Psoas muscle (tissue), 8 donors: ENCODE data around the gene CLK2. TPM values are rescaled to one million over a fixed set of nuclear protein-coding genes. Genes with fewer than 3 reads are reported as not detected.

ENCODE experiments used
- ATAC-seq, 4 donors: fragments of 200-7000 bp; cut with Tn5 transposase; one replicate each; pipeline ENCODE4 v1.9.1; 2020; ENCODE audit warnings: moderate library complexity in 3 of 4, mild to moderate bottlenecking in 2 of 4
- DNase-seq, 2 donors: peaks; one replicate each; pipeline ENCODE4 v3.0.0-alpha.2; 2020
- H3K27ac ChIP-seq: fragments of 200-600 bp; one replicate; pipeline ENCODE4 v1.8.0; 2022
- H3K27me3 ChIP-seq, 3 donors: fragments of 200-600 bp in 1 of 3; one replicate each; pipeline versions ENCODE4 v1.6.1 to v1.8.0; 2013 to 2022; ENCODE audit warnings: low read length in 2 of 3, mild to moderate bottlenecking in 2 of 3, moderate library complexity in 1 of 3; ENCODE audit not compliant: insufficient read depth in 3 of 3
- H3K36me3 ChIP-seq, 2 donors: fragments of 200-600 bp in 1 of 2; one replicate each; pipeline versions ENCODE4 v1.6.1 to v1.8.0; 2013 to 2022; ENCODE audit warnings: low read depth in 1 of 2, mild to moderate bottlenecking in 1 of 2, moderate library complexity in 1 of 2; ENCODE audit not compliant: insufficient read depth in 1 of 2
- H3K4me1 ChIP-seq: fragments of 200-600 bp; one replicate; pipeline ENCODE4 v1.8.0; 2022
- H3K4me3 ChIP-seq: fragments of 200-600 bp; one replicate; pipeline ENCODE4 v1.8.0; 2022; ENCODE audit warnings: mild to moderate bottlenecking
- H3K9me3 ChIP-seq: fragments of 200-600 bp; one replicate; pipeline ENCODE4 v1.8.0; 2022
- CTCF ChIP-seq: fragments of 200-600 bp; IDR thresholded peaks from one replicate; pipeline ENCODE4 v1.8.0; 2022; ENCODE audit warnings: antibody characterized with exemption
- WGBS, 3 donors: extraction: QIAGEN DNeasy Blood & Tissue Kit; methylation state at CpG; one replicate each; pipeline versions ENCODE4 v1.1.6 to v1.1.7; 2013; 5-methylcytosine and 5-hydroxymethylcytosine counted together
- intact Hi-C, 2 donors: fragments of 100-400 bp; cut with DNase I; formaldehyde crosslinking; loops; one replicate each; pipeline versions ENCODE4 v1.11.0 to v1.14.2; 2022
- polyA plus RNA-seq, 3 donors: library from polyadenylated mRNA; stranded (reverse); fragments of 200-250 nt; gene quantifications; one replicate each; pipeline ENCODE4 v1.2.3, GENCODE V29; 2013
- total RNA-seq, 4 donors: library from RNA; stranded (reverse); fragmentation: NEBNext Ultra II Directional in 2 of 4; extraction: Animal tissue kit (Norgen Biotek cat#: 25700) in 2 of 4; gene quantifications; one replicate each; pipeline versions ENCODE4 v1.2.1 to v1.2.4, GENCODE V29; 2021 to 2023
- donor health status: healthy with polysubstance abuse.
- donor health status: DM: no; HTN: no; CAD: no; lungs with moderate emphysema.
- donor health status: Bipolar disorder and iron deficiency.
- donor health status: healthy.
- donor health status: DM: yes; HTN: yes; CAD: no.
- donor health status: DM: no; HTN: no; CAD: no.
- donor health status: DM: no; HTN: no; CAD: no.
- donor health status: DM: yes; HTN: yes; CAD: no.

Gene CLK2
- total and polyA plus RNA-seq, 7 donors: 11.7 to 28.5 (median 20.9) TPM

GRCh38 chr1:155254228-155254713 lies 19.0 kb downstream of the CLK2 start:
- Histone ChIP-seq H3K4me3 (peak overlapping the region; percentile 94), H3K27me3 (no peaks in the 10 kb centered on the region), H3K27ac (peak overlapping the region; percentile 94), H3K9me3 (no peaks in the 10 kb centered on the region), H3K4me1 (peaks cover 18% of the 10 kb centered on the region), H3K36me3 (peaks cover 0 to 32% of the 10 kb centered on the region in 2 donors)
- no peak for DNase-seq
- 11 to 25% (median 16%) methylated on average over 12 of the region's 12 CpGs for WGBS, 3 donors
- TF ChIP-seq CTCF: no peak
- ATAC-seq: no peak
- intact Hi-C loops: loop anchor here in 1 of 2 donors (5.0 kb wide), 2 partner anchors 68 to 338 kb away; partner anchors contain the start of gene RUSC1

- Histone ChIP-seq H3K27ac (peak overlapping the region; percentile 94), H3K4me3 (peak overlapping the region; percentile 94), H3K9me3 (no peaks in the 10 kb centered on the region), H3K4me1 (peaks cover 18% of the 10 kb centered on the region), H3K27me3 (no peaks in the 10 kb centered on the region), H3K36me3 (peaks cover 0 to 29% of the 10 kb centered on the region in 2 donors)
- 53 to 61% (median 55%) methylated on average over 5 of the region's 5 CpGs for WGBS, 3 donors
- no peak for TF ChIP-seq CTCF
- intact Hi-C loops: loop anchor here in 1 of 2 donors (5.0 kb wide), 2 partner anchors 69 to 339 kb away; partner anchors contain the start of gene RUSC1
- DNase-seq: no peak
- ATAC-seq: no peak
Observed at GRCh38 chr1:155253797-155254196, 19.5 kb downstream of the CLK2 start.

GRCh38 chr1:155253208-155253607 lies 20.1 kb downstream of the CLK2 start:
- Histone ChIP-seq H3K9me3 (no peaks in the 10 kb centered on the region), H3K27me3 (no peaks in the 10 kb centered on the region), H3K4me3 (no peak overlapping the region), H3K36me3 (peaks cover 0 to 29% of the 10 kb centered on the region in 2 donors), H3K27ac (no peak overlapping the region), H3K4me1 (peaks cover 18% of the 10 kb centered on the region)
- intact Hi-C loops: loop anchor here in 1 of 2 donors (5.0 kb wide), 2 partner anchors 69 to 339 kb away; partner anchors contain the start of gene RUSC1
- TF ChIP-seq CTCF: no peak
- DNase-seq (no peak), ATAC-seq (no peak)
- 86 to 89% (median 88%) methylated on average over 5 of the region's 5 CpGs for WGBS, 3 donors

- DNase-seq: no peak
- no peak overlapping the region for H3K27ac ChIP-seq
- H3K36me3 ChIP-seq: peaks cover 0 to 29% of the 10 kb centered on the region in 2 donors
- ATAC-seq: no peak
- H3K4me1 ChIP-seq: peaks cover 18% of the 10 kb centered on the region
- no peak for TF ChIP-seq CTCF
- no peaks in the 10 kb centered on the region for H3K9me3 ChIP-seq
- H3K4me3 ChIP-seq: no peak overlapping the region
- intact Hi-C loops: loop anchor here (2.0 to 5.0 kb wide), 3 partner anchors 71 to 341 kb away; partner anchors contain the start of gene RUSC1 (in 1 of the 2)
- WGBS, 3 donors: 83 to 87% (median 86%) methylated on average over 7 of the region's 7 CpGs
- H3K27me3 ChIP-seq: no peaks in the 10 kb centered on the region
Observed at GRCh38 chr1:155251566-155251965, 21.7 kb downstream of the CLK2 start.
